ENCODE results near the gene PTN. TPM values are rescaled to one million over a fixed set of nuclear protein-coding genes. Genes with fewer than 3 reads are reported as not detected.

The PTN gene
- polyA plus RNA-seq, 2 of the 4 experiments (the other 2 are of a cell fraction) = not detected

GRCh38 chr7:137204246-137204645 lies 139.3 kb downstream of the PTN start (continued):
- TF ChIP-seq, protein P1, sequence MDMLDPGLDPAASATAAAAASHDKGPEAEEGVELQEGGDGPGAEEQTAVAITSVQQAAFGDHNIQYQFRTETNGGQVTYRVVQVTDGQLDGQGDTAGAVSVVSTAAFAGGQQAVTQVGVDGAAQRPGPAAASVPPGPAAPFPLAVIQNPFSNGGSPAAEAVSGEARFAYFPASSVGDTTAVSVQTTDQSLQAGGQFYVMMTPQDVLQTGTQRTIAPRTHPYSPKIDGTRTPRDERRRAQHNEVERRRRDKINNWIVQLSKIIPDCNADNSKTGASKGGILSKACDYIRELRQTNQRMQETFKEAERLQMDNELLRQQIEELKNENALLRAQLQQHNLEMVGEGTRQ (IDR thresholded peaks at IDR 0.05) = no peak
- TF ChIP-seq TFCP2L1 (CRISPR knock-in tag; IDR thresholded peaks at IDR 0.05) = no peak

GRCh38 chr7:137203351-137203750 lies 140.2 kb downstream of the PTN start:
- TF ChIP-seq SREBF2 (IDR thresholded peaks at IDR 0.05) (no peak), POLR2AphosphoS2 (conservative IDR thresholded peaks at IDR 0.05; ENCODE audit: low read length) (no peak), CBX8 (IDR thresholded peaks at IDR 0.05) (no peak), HES2 (IDR thresholded peaks at IDR 0.05) (no peak), TP53 (CRISPR knock-in tag; IDR thresholded peaks at IDR 0.05) (no peak), KDM5A (IDR thresholded peaks at IDR 0.05) (no peak), REST (IDR thresholded peaks at IDR 0.05) (no peak), ZSCAN20 (CRISPR knock-in tag; IDR thresholded peaks at IDR 0.05) (no peak), KDM1A (IDR thresholded peaks at IDR 0.05; ENCODE audit: low read depth) (no peak), CHD4 (IDR thresholded peaks at IDR 0.05; ENCODE audit: borderline replicate concordance) (no peak), ESRRA (IDR thresholded peaks at IDR 0.05; ENCODE audit: borderline replicate concordance, low read length) (no peak), RFX5 (IDR thresholded peaks at IDR 0.05) (no peak), PHF8 (IDR thresholded peaks at IDR 0.05; ENCODE audit: borderline replicate concordance, low read depth) (no peak), NPAS2 (CRISPR knock-in tag; IDR thresholded peaks at IDR 0.05; ENCODE audit: borderline replicate concordance) (no peak)
- TF ChIP-seq, protein P2, sequence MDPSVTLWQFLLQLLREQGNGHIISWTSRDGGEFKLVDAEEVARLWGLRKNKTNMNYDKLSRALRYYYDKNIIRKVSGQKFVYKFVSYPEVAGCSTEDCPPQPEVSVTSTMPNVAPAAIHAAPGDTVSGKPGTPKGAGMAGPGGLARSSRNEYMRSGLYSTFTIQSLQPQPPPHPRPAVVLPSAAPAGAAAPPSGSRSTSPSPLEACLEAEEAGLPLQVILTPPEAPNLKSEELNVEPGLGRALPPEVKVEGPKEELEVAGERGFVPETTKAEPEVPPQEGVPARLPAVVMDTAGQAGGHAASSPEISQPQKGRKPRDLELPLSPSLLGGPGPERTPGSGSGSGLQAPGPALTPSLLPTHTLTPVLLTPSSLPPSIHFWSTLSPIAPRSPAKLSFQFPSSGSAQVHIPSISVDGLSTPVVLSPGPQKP (IDR thresholded peaks at IDR 0.05; ENCODE audit: low read depth, low read length) = no peak
- H3K27ac ChIP-seq = no peak overlapping the region
- H3K9me3 ChIP-seq = no peaks in the 10 kb centered on the region
- ChIA-PET CTCF (no interaction called here), POLR2A (no interaction called here)
- no peaks in the 10 kb centered on the region for H3K4me1 ChIP-seq
- DNase-seq (ENCODE audit: low read depth in 1 of 2, low spot score in 1 of 2) (no peak), FAIRE-seq (no peak), ATAC-seq (no peak)
- H3K4me3 ChIP-seq = no peak overlapping the region
- 0% methylated on average over 1 of the region's 1 CpG for WGBS (ENCODE audit: missing lambda C conversion rate)
- no peak overlapping the region for H3K4me2 ChIP-seq

GRCh38 chr7:137196648-137197047 lies 146.9 kb downstream of the PTN start:
- no peak for FAIRE-seq
- POLR2A ChIA-PET = no interaction called here
- CTCF ChIA-PET = no interaction called here
- no peak for ATAC-seq
- no peak overlapping the region for H3K4me3 ChIP-seq
- no peak for DNase-seq (ENCODE audit: low read depth in 1 of 2, low spot score in 1 of 2)
- 13% methylated on average over 1 of the region's 1 CpG for WGBS (ENCODE audit: missing lambda C conversion rate)
- TF ChIP-seq ZFP36 (IDR thresholded peaks at IDR 0.05; ENCODE audit: borderline replicate concordance, partially characterized antibody) (no peak), HMGXB4 (CRISPR knock-in tag; IDR thresholded peaks at IDR 0.05; ENCODE audit: borderline replicate concordance) (no peak), MAZ (IDR thresholded peaks at IDR 0.05; ENCODE audit: borderline replicate concordance, low read depth, low read length) (no peak)
- TF ChIP-seq, protein P2 (IDR thresholded peaks at IDR 0.05; ENCODE audit: low read depth, low read length) = no peak
- no peak overlapping the region for H3K27ac ChIP-seq
- no peaks in the 10 kb centered on the region for H3K9me3 ChIP-seq
- H3K4me2 ChIP-seq = no peak overlapping the region
- no peaks in the 10 kb centered on the region for H3K4me1 ChIP-seq
